IMR-90 (cell line): Measurements from ENCODE around the gene PLPP4. TPM values are rescaled to one million over a fixed set of nuclear protein-coding genes. Genes with fewer than 3 reads are reported as not detected.

Experiments
- ATAC-seq: fragments of 200-7000 bp; cut with Tn5 transposase; 2 replicates; pipeline ENCODE4 v1.9.1; 2020; ENCODE audit warnings: low read depth, mild to moderate bottlenecking, moderate library complexity
- BruUV-seq: library from RNA; stranded (reverse); fragments of 400-500 nt; replicated peaks from 2 replicates; lab custom pipeline; 2021; lab: Mats Ljungman, UMichigan
- CTCF ChIA-PET: fragments of 300-600 bp; formaldehyde crosslinking; extraction: SDS; loops from one replicate; lab custom pipeline; 2021; ENCODE audit warnings: antibody characterized with exemption; lab: Yijun Ruan, JAX
- POLR2A ChIA-PET: fragments of 300-600 bp; sonication (Branson Sonifier 250); formaldehyde crosslinking; loops from one replicate; lab custom pipeline; 2022; ENCODE audit warnings: antibody characterized with exemption; ENCODE audit not compliant: unreplicated experiment; lab: Charles Lee
- DNase-seq: peaks from one replicate; pipeline ENCODE4 v3.0.0; 2013
- H2AFZ ChIP-seq: replicated peaks from 2 replicates; pipeline ENCODE3; 2013; ENCODE audit warnings: low read length, mild to moderate bottlenecking; ENCODE audit not compliant: poor library complexity
- H2AK5ac ChIP-seq: 2 replicates; pipeline ENCODE4 v1.6.1; 2013; ENCODE audit warnings: low read depth, low read length, inconsistent platforms
- H2AK9ac ChIP-seq: replicated peaks from 2 replicates; pipeline ENCODE3; 2013; ENCODE audit warnings: mild to moderate bottlenecking, low read depth, low read length, moderate library complexity; ENCODE audit not compliant: poor library complexity
- H2BK120ac ChIP-seq: 2 replicates; pipeline ENCODE4 v1.6.1; 2013; ENCODE audit warnings: low read depth, low read length, inconsistent platforms
- H2BK15ac ChIP-seq: 3 replicates; pipeline ENCODE4 v1.6.1; 2013; ENCODE audit warnings: low read depth, low read length, inconsistent platforms
- H2BK20ac ChIP-seq: 2 replicates; pipeline ENCODE4 v1.6.1; 2013; ENCODE audit warnings: low read depth, mild to moderate bottlenecking, inconsistent platforms, low read length, moderate library complexity
- H2BK5ac ChIP-seq: 2 replicates; pipeline ENCODE4 v1.6.1; 2013; ENCODE audit warnings: mild to moderate bottlenecking, low read depth, low read length, inconsistent platforms; ENCODE audit not compliant: poor library complexity, severe bottlenecking
- H3K14ac ChIP-seq: replicated peaks from 2 replicates; pipeline ENCODE4 v1.6.1; 2013; ENCODE audit warnings: low read depth, low read length, inconsistent platforms
- H3K18ac ChIP-seq: 2 replicates; pipeline ENCODE4 v1.6.1; 2013; ENCODE audit warnings: low read depth, low read length, control low read depth
- H3K23ac ChIP-seq: 2 replicates; pipeline ENCODE4 v1.6.1; 2013; ENCODE audit warnings: low read depth, low read length, inconsistent platforms
- H3K27ac ChIP-seq: 2 replicates; pipeline ENCODE4 v1.5.1; 2013; ENCODE audit warnings: mild to moderate bottlenecking, control low read depth, low read length; ENCODE audit not compliant: insufficient read depth
- H3K27me3 ChIP-seq: 2 replicates; pipeline ENCODE4 v1.6.1; 2013; ENCODE audit warnings: low read length; ENCODE audit not compliant: control insufficient read depth, insufficient read depth
- H3K36me3 ChIP-seq: 2 replicates; pipeline ENCODE4 v1.6.1; 2013; ENCODE audit warnings: low read length, mixed read lengths; ENCODE audit not compliant: control insufficient read depth, insufficient read depth
- H3K4ac ChIP-seq: 2 replicates; pipeline ENCODE4 v1.6.1; 2013; ENCODE audit warnings: low read depth, low read length, inconsistent platforms
- H3K4me1 ChIP-seq: 2 replicates; pipeline ENCODE4 v1.6.1; 2013; ENCODE audit warnings: low read length, mixed read lengths; ENCODE audit not compliant: control insufficient read depth, insufficient read depth
- H3K4me2 ChIP-seq: 2 replicates; pipeline ENCODE4 v1.6.1; 2013; ENCODE audit warnings: low read depth, mild to moderate bottlenecking, control low read depth, low read length, moderate library complexity
- H3K4me3 ChIP-seq: 2 replicates; pipeline ENCODE4 v1.5.1; 2013; ENCODE audit warnings: low read depth, mild to moderate bottlenecking, control low read depth, low read length, moderate library complexity; ENCODE audit not compliant: insufficient read depth
- H3K56ac ChIP-seq: 2 replicates; pipeline ENCODE4 v1.6.1; 2013; ENCODE audit warnings: low read length, inconsistent platforms; ENCODE audit not compliant: insufficient read depth; ENCODE audit errors: extremely low read depth
- H3K79me1 ChIP-seq, 2 experiments: 2 replicates each; pipeline ENCODE4 v1.6.1; 2013; ENCODE audit warnings: low read length in 2 of 2, inconsistent platforms in 1 of 2, low read depth in 1 of 2
- H3K9ac ChIP-seq: 2 replicates; pipeline ENCODE4 v1.6.1; 2013; ENCODE audit warnings: low read depth, low read length, control low read depth
- H3K9me1 ChIP-seq: 2 replicates; pipeline ENCODE4 v1.6.1; 2013; ENCODE audit warnings: low read length, inconsistent platforms; ENCODE audit not compliant: insufficient read depth
- H3K9me3 ChIP-seq: 2 replicates; pipeline ENCODE4 v1.6.1; 2013; ENCODE audit warnings: low read length; ENCODE audit not compliant: control insufficient read depth, insufficient read depth
- H4K20me1 ChIP-seq: 2 replicates; pipeline ENCODE4 v1.6.1; 2013; ENCODE audit warnings: low read length, inconsistent platforms; ENCODE audit not compliant: insufficient read depth
- H4K5ac ChIP-seq: 2 replicates; pipeline ENCODE4 v1.6.1; 2013; ENCODE audit warnings: mild to moderate bottlenecking, low read depth, low read length, control low read depth
- H4K8ac ChIP-seq, 2 experiments: 2 replicates each; pipeline ENCODE4 v1.6.1; 2013; ENCODE audit warnings: low read depth in 2 of 2, low read length in 2 of 2, control low read depth in 1 of 2, inconsistent platforms in 1 of 2
- H4K91ac ChIP-seq: 2 replicates; pipeline ENCODE4 v1.6.1; 2013; ENCODE audit warnings: low read depth, low read length, inconsistent platforms; ENCODE audit not compliant: insufficient read depth
- CEBPB ChIP-seq: IDR thresholded peaks from 2 replicates; pipeline ENCODE4 v1.6.1; 2012; ENCODE audit warnings: low read depth, low read length, improper control_type of control experiment
- CTCF ChIP-seq: conservative IDR thresholded peaks from 2 replicates; pipeline ENCODE4 v1.5.1; 2012; ENCODE audit warnings: mild to moderate bottlenecking, low read depth, low read length, improper control_type of control experiment
- WGBS, 2 experiments: methylation state at CpG; one replicate each; pipeline versions ENCODE4 v1.1.5 to v1.1.7; 2013; ENCODE audit warnings: missing lambda C conversion rate in 2 of 2; ENCODE audit not compliant: insufficient read length in 1 of 2; ENCODE audit errors: extremely low coverage in 2 of 2; 5-methylcytosine and 5-hydroxymethylcytosine counted together
- dilution Hi-C: fragments of 300-500 bp; cut with HindIII; formaldehyde crosslinking; loops from one replicate; pipeline ENCODE4 v1.14.3; 2018; ENCODE audit warnings: low sequenced_read_pairs; ENCODE audit not compliant: unreplicated experiment
- in situ Hi-C: fragments of 300-500 bp; cut with MboI; formaldehyde crosslinking; loops from 3 replicates; pipeline ENCODE4 v1.14.3; 2019; ENCODE audit warnings: low sequenced_read_pairs, inconsistent platforms, mixed read lengths
- intact Hi-C: fragments of 100-400 bp; cut with micrococcal nuclease; formaldehyde crosslinking; loops from 2 replicates; pipeline ENCODE4 v1.10.0; 2022
- polyA plus RNA-seq, 3 experiments: library from polyadenylated mRNA; depleted of rRNA; stranded (reverse); fragments of >200 nt; gene quantifications; 2 replicates each; pipeline ENCODE4 v1.2.3, GENCODE V29; 2012; ENCODE audit warnings: low replicate concordance in 1 of 3
- total RNA-seq: library from RNA; depleted of rRNA; stranded (reverse); fragments of >200 nt; gene quantifications from 2 replicates; pipeline ENCODE4 v1.2.3, GENCODE V29; 2012

Gene PLPP4
- total and polyA plus RNA-seq, 2 of the 4 experiments (the other 2 are of a cell fraction), result 0.18 to 0.60 TPM

DNA sequence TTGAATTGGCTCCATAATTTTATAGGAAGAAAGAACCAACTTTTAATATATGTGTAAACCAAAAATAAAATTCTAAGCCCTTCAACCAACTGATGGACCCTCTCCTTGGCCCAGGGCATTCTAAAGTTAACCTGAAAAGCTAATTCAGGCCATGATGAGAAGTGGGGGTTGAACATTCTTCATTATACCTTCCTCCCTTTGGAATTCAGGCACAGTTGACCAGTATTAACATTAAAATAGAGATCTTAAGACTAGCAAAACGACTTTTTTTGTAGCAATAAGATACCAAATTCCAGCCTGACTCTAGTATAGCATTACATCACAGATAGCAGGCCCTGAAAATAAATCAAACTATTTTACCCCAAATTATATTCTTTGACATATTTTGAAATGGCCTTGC, 173.2 kb downstream of the PLPP4 start:
- CTCF ChIA-PET, result no interaction called here
- WGBS, 2 experiments, result no CpG with 5 or more reads among the region's 1 CpG
- H3K4me1 ChIP-seq, result no peaks in the 10 kb centered on the region
- H3K36me3 ChIP-seq, result no peaks in the 10 kb centered on the region
- H4K91ac ChIP-seq, result no peak overlapping the region
- H3K79me1 ChIP-seq, result no peaks in the 10 kb centered on the region
- H3K27me3 ChIP-seq, result no peaks in the 10 kb centered on the region
- no peak overlapping the region for H2BK20ac ChIP-seq
- no peak overlapping the region for H3K4me3 ChIP-seq
- no peak overlapping the region for H3K14ac ChIP-seq
- H4K5ac ChIP-seq, result no peak overlapping the region
- H3K56ac ChIP-seq, result no peak overlapping the region
- H3K9me1 ChIP-seq, result no peaks in the 10 kb centered on the region
- no peak overlapping the region for H3K23ac ChIP-seq
- BruUV-seq, result no TSS peak
- TF ChIP-seq CTCF (no peak), CEBPB (no peak)
- H3K18ac ChIP-seq, result no peak overlapping the region
- no peak overlapping the region for H2BK5ac ChIP-seq
- dilution Hi-C loops (no loop called here), intact Hi-C loops (no loop called here), in situ Hi-C loops (no loop called here)
- H3K9me3 ChIP-seq, result peaks cover 10% of the 10 kb centered on the region
- no peak overlapping the region for H3K9ac ChIP-seq
- H4K8ac ChIP-seq, result no peak overlapping the region
- DNase-seq, result no peak
- no peak overlapping the region for H3K27ac ChIP-seq
- no peak overlapping the region for H2AK5ac ChIP-seq
- H3K4me2 ChIP-seq, result no peak overlapping the region
- H4K20me1 ChIP-seq, result no peaks in the 10 kb centered on the region
- no peak overlapping the region for H2AFZ ChIP-seq
- no peak overlapping the region for H2BK15ac ChIP-seq
- no peak overlapping the region for H2AK9ac ChIP-seq
- H3K4ac ChIP-seq, result no peak overlapping the region
- ATAC-seq, result no peak
- POLR2A ChIA-PET, result no interaction called here
- H2BK120ac ChIP-seq, result no peak overlapping the region
